ENCODE results near the gene PEAK1. TPM values are rescaled to one million over a fixed set of nuclear protein-coding genes. Genes with fewer than 3 reads are reported as not detected.

PEAK1 gene, protein sequence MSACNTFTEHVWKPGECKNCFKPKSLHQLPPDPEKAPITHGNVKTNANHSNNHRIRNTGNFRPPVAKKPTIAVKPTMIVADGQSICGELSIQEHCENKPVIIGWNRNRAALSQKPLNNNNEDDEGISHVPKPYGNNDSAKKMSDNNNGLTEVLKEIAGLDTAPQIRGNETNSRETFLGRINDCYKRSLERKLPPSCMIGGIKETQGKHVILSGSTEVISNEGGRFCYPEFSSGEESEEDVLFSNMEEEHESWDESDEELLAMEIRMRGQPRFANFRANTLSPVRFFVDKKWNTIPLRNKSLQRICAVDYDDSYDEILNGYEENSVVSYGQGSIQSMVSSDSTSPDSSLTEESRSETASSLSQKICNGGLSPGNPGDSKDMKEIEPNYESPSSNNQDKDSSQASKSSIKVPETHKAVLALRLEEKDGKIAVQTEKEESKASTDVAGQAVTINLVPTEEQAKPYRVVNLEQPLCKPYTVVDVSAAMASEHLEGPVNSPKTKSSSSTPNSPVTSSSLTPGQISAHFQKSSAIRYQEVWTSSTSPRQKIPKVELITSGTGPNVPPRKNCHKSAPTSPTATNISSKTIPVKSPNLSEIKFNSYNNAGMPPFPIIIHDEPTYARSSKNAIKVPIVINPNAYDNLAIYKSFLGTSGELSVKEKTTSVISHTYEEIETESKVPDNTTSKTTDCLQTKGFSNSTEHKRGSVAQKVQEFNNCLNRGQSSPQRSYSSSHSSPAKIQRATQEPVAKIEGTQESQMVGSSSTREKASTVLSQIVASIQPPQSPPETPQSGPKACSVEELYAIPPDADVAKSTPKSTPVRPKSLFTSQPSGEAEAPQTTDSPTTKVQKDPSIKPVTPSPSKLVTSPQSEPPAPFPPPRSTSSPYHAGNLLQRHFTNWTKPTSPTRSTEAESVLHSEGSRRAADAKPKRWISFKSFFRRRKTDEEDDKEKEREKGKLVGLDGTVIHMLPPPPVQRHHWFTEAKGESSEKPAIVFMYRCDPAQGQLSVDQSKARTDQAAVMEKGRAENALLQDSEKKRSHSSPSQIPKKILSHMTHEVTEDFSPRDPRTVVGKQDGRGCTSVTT (N-terminal part only)
- polyA plus RNA-seq (2011; rRNA removed) (45.2 and 52.1 TPM in 2 replicates), polyA minus RNA-seq (2011; rRNA and poly(A)+ RNA removed) (102 and 114 TPM in 2 replicates)

- DNase-seq (ENCODE audit: low read depth, low spot score), result peak; percentile 97
- peak within 1 kb of the TSS; percentile 82 for H3K4me3 ChIP-seq (ENCODE audit: low read depth, low read length)
- no peak for TF ChIP-seq CTCF (IDR thresholded peaks at IDR 0.05; ENCODE audit: low read depth, low read length)
- POLR2A ChIA-PET, result interaction anchor here (0.5 to 2.1 kb wide), 4 partner anchors 63 to 218 kb away, joined by 3 to 10 read pairs (median 4); no protein-coding TSS in a partner anchor
- no peaks in the 10 kb centered on the region; the same call in 1 of the 2 replicates for H3K9me3 ChIP-seq (ENCODE audit: control insufficient read depth, insufficient read depth, low read length)
- no peaks in the 10 kb centered on the region for H3K27me3 ChIP-seq (ENCODE audit: control insufficient read depth, insufficient read depth, low read length)
- H3K27ac ChIP-seq (ENCODE audit: low read depth, low read length), result peak within 1 kb of the TSS; percentile 85
- CTCF ChIA-PET, result interaction anchor here (1.5 to 2.6 kb wide), 2 partner anchors 123 to 124 kb away, joined by 8 to 14 read pairs; no protein-coding TSS in a partner anchor
Measured at GRCh38 chr15:77419836-77420609, at the start of gene PEAK1. Gene PEAK1 (minus strand): TSS chr15:77420104. CDS start chr15:77181926, 238,178 bp downstream.

- no peak for DNase-seq (ENCODE audit: low read depth, low spot score)
- H3K27me3 ChIP-seq (ENCODE audit: control insufficient read depth, insufficient read depth, low read length), result no peaks in the 10 kb centered on the region
- POLR2A ChIA-PET, result no interaction called here
- CTCF ChIA-PET, result no interaction called here
- no peaks in the 10 kb centered on the region for H3K9me3 ChIP-seq (ENCODE audit: control insufficient read depth, insufficient read depth, low read length)
- TF ChIP-seq CTCF (IDR thresholded peaks at IDR 0.05; ENCODE audit: low read depth, low read length), result no peak
- H3K27ac ChIP-seq (ENCODE audit: low read depth, low read length), result no peak overlapping the region
- no peak overlapping the region for H3K4me3 ChIP-seq (ENCODE audit: low read depth, low read length)
Measured at GRCh38 chr15:77468896-77469295, 49.0 kb upstream of the PEAK1 start.

- no peak overlapping the region for H3K4me3 ChIP-seq (ENCODE audit: low read depth, low read length)
- H3K27ac ChIP-seq (ENCODE audit: low read depth, low read length), result no peak overlapping the region
- no peaks in the 10 kb centered on the region for H3K9me3 ChIP-seq (ENCODE audit: control insufficient read depth, insufficient read depth, low read length)
- no peak for TF ChIP-seq CTCF (IDR thresholded peaks at IDR 0.05; ENCODE audit: low read depth, low read length)
- H3K27me3 ChIP-seq (ENCODE audit: control insufficient read depth, insufficient read depth, low read length), result no peaks in the 10 kb centered on the region
- ChIA-PET POLR2A (interaction anchor here (1.3 kb wide), 1 partner anchor 30 kb away, joined by 3 read pairs; no protein-coding TSS in a partner anchor), CTCF (no interaction called here)
- no peak for DNase-seq (ENCODE audit: low read depth, low spot score)
Measured at GRCh38 chr15:77466521-77466920, 46.6 kb upstream of the PEAK1 start.

DNA sequence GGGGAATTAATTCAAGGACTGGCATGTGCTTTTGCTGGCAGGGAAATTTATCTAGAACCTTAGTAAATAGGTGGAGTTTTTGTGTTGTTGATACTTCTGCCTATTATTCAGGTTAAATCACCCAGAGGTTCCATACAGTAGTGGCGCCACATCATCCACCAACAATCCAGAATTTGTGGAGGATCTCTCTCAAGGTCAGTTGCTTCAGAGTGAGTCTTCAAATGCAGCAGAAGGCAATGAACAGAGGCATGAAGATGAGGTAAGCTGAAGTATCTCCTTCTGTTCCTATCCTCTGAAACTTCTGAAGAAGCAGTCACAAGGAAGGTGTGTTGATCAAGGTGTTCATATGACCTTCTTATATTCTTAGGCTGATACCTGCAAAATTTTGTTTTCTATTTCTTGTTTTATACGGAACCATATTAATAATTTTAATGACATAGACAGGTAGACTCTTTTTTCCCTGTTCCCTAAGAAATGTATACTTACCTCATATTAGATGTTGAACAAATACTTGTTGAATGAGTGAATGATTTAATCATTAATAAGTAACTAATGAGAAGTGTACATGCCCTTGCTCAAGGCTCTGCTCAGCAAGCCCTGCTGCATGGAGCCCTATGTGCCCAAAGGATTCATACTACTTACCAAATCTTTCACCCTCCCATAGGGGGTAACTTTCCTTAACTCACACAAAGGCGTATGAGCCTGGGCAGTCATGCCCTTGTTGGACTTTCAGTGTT, 44.4 kb upstream of the PEAK1 start:
- POLR2A ChIA-PET, result no interaction called here
- no peaks in the 10 kb centered on the region for H3K27me3 ChIP-seq (ENCODE audit: control insufficient read depth, insufficient read depth, low read length)
- DNase-seq (ENCODE audit: low read depth, low spot score), result no peak
- no peak overlapping the region for H3K27ac ChIP-seq (ENCODE audit: low read depth, low read length)
- no peak overlapping the region for H3K4me3 ChIP-seq (ENCODE audit: low read depth, low read length)
- TF ChIP-seq CTCF (IDR thresholded peaks at IDR 0.05; ENCODE audit: low read depth, low read length), result no peak
- no peaks in the 10 kb centered on the region for H3K9me3 ChIP-seq (ENCODE audit: control insufficient read depth, insufficient read depth, low read length)
- CTCF ChIA-PET, result no interaction called here

All from AG04450 (cell line).